Bronchial epithelial cell (primary cell): ENCODE data around the gene SMIM12. TPM values are rescaled to one million over a fixed set of nuclear protein-coding genes. Genes with fewer than 3 reads are reported as not detected.

ENCODE experiments used
- DNase-seq: peaks from one replicate; pipeline ENCODE4 v3.0.0-alpha.2; 2010; ENCODE audit warnings: low read depth
- FAIRE-seq: peaks from 2 replicates; lab custom pipeline; 2011; peaks lifted over from hg19 to GRCh38; lab: Jason Lieb, UNC
- H3K27me3 ChIP-seq: 2 replicates; pipeline ENCODE4 v1.5.1; 2011; ENCODE audit warnings: low read length; ENCODE audit not compliant: control insufficient read depth, insufficient read depth
- H3K36me3 ChIP-seq: 2 replicates; pipeline ENCODE4 v1.5.1; 2011; ENCODE audit warnings: low read length; ENCODE audit not compliant: control insufficient read depth, insufficient read depth
- H3K4me3 ChIP-seq: 2 replicates; pipeline ENCODE4 v1.5.1; 2011; ENCODE audit warnings: mild to moderate bottlenecking, low read depth, low read length, control low read depth
- total RNA-seq: library from RNA; depleted of rRNA; stranded (reverse); fragments of >200 nt; gene quantifications from 2 replicates; pipeline ENCODE4 v1.2.1, GENCODE V29; 2014
- TF ChIP-seq, protein P1 (sequence below): IDR thresholded peaks from 2 replicates; pipeline ENCODE4 v1.5.1; 2011; ENCODE audit warnings: mild to moderate bottlenecking, moderate library complexity, low read length, control low read depth, inconsistent platforms; ENCODE audit not compliant: insufficient read depth, severe bottlenecking

Gene SMIM12
- total RNA-seq, 1 donor from 2014 or later: 34.8 TPM

DNA sequence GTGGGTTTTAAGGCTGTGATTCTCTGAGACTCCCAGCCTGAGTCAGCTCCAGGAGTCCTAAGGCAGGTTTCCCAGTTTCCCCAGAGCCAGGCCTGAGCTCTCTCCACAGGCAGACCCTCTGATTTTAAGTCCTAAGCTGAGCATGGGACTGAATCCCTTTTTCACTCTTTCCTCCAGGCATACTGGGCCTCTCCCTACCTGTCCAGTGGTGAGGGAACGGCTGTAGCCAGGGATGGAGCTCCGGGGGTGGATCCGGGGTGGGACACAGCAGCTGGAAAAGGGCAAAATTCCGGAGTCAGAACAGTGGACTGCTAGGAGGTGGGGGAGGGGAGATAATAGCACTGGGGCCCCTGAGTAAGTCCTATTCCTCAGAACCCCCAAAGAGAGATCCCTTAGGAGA is 39.9 kb upstream of the SMIM12 start:
- DNase-seq (no peak), FAIRE-seq (no peak)
- Histone ChIP-seq H3K27me3 (no peaks in the 10 kb centered on the region), H3K4me3 (no peak overlapping the region), H3K36me3 (no peaks in the 10 kb centered on the region)
- TF ChIP-seq, protein P1, sequence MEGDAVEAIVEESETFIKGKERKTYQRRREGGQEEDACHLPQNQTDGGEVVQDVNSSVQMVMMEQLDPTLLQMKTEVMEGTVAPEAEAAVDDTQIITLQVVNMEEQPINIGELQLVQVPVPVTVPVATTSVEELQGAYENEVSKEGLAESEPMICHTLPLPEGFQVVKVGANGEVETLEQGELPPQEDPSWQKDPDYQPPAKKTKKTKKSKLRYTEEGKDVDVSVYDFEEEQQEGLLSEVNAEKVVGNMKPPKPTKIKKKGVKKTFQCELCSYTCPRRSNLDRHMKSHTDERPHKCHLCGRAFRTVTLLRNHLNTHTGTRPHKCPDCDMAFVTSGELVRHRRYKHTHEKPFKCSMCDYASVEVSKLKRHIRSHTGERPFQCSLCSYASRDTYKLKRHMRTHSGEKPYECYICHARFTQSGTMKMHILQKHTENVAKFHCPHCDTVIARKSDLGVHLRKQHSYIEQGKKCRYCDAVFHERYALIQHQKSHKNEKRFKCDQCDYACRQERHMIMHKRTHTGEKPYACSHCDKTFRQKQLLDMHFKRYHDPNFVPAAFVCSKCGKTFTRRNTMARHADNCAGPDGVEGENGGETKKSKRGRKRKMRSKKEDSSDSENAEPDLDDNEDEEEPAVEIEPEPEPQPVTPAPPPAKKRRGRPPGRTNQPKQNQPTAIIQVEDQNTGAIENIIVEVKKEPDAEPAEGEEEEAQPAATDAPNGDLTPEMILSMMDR: no peak

DNA sequence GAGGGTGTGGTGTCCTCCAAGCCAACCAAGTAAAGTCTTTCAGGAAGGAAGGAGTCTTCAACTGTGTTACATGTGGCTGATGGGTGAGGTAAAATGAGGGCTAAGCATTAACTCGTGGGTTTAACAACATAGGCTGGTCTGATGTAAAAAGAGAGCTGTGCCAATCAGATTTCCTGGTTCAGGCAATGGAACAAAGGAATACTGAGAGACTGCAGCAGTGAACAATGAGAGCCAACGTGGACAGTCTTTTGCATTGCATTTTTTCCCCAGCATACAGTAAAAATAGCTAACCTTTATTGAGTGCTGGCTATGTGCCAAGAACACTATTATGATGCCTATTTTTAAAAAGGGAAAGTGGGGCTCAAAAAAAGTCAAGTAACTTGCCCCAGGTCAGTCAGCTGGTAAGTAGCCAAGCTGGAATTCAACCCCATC is 38.8 kb upstream of the SMIM12 start:
- no peaks in the 10 kb centered on the region for H3K27me3 ChIP-seq
- no peak for DNase-seq
- no peaks in the 10 kb centered on the region for H3K36me3 ChIP-seq
- peak; percentile 32 for FAIRE-seq
- TF ChIP-seq, protein P1: no peak
- H3K4me3 ChIP-seq: no peak overlapping the region

DNA sequence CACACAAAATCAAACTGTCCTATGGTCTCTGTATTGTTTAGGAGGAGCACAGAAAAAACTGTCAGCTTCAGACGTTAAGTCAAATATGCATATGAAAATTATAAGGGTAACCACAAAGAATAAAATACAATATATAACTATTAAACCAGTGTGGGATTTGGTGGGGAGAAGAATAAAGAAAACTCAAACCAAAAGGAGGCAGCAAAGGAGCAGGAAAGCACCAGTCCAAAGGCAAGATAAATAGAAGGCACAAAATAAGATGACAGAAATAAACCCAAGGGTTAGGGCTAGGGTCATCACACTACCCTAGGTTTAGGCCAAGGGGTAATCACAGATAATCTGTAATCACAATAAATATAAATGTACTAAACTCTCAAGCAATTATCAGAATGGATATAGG is 37.1 kb upstream of the SMIM12 start:
- H3K36me3 ChIP-seq: no peaks in the 10 kb centered on the region
- no peak for FAIRE-seq
- H3K4me3 ChIP-seq: no peak overlapping the region
- TF ChIP-seq, protein P1: no peak
- DNase-seq: no peak
- H3K27me3 ChIP-seq: no peaks in the 10 kb centered on the region

DNA sequence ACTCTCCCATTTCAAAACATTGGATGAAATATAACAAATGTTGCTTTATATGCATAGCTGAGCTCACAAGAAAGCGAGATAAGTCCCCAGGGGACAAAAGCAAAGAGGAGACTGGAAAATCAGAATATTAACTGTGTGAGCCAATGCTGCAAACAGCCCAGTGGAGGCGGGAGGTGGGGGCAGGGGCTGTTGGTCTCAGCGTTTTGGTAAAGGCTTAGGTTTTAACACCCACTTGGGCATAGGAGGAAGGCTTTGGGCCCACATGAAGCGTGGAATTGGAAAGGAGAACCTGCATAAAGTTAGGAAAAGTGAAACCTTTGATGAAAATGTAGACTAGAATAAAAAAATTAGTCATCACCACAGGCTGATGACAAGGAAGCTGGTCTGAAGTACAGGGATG is 30.2 kb upstream of the SMIM12 start:
- peaks cover 5% of the 10 kb centered on the region for H3K27me3 ChIP-seq
- FAIRE-seq (no peak), DNase-seq (no peak)
- TF ChIP-seq, protein P1: no peak
- H3K36me3 ChIP-seq: no peaks in the 10 kb centered on the region
- H3K4me3 ChIP-seq: no peak overlapping the region

DNA sequence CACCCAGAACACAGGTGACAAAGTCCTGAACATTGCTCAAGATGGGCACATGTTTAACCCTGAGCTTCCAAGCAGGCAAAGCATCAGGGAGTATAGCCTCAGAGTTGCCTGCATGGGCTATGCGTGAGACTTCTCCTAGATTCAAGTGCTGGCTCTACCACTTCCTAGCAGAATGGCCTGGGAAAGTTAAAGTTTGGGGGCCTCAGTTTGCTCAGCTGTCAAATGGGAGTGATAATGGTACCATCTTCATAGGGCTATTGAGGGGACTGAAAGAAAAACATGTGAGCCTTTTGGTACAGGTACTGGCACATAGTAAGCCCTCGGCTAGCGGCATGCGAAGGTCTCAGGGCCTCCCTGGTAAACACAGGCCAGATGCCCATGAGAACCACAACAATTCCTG is 28.0 kb upstream of the SMIM12 start:
- TF ChIP-seq, protein P1: no peak
- Histone ChIP-seq H3K27me3 (peaks cover 8% of the 10 kb centered on the region), H3K4me3 (no peak overlapping the region), H3K36me3 (no peaks in the 10 kb centered on the region)
- no peak for DNase-seq
- FAIRE-seq: no peak
